ENCODE data around the gene ITGBL1.

The ITGBL1 gene

DNA sequence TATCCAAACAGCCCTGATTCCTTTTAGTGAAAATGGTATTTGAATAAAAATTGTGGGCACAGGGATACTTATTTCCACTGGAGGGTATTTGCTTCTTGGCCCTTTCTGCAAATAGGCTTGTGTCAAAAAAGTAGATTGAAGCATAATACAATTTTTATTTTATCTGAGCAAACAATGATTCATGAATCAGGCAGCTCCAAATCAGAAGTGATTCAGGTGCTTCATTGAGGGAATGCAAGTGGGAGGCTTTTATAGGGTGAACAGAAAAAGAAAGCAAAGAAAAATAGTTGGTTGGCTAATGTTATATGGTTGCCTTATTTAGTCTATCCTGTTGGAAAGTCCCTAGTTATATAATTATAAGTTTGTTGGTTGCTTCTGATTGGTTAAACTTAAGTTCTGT, 117.9 kb downstream of the ITGBL1 start:
- no peak for DNase-seq

DNA sequence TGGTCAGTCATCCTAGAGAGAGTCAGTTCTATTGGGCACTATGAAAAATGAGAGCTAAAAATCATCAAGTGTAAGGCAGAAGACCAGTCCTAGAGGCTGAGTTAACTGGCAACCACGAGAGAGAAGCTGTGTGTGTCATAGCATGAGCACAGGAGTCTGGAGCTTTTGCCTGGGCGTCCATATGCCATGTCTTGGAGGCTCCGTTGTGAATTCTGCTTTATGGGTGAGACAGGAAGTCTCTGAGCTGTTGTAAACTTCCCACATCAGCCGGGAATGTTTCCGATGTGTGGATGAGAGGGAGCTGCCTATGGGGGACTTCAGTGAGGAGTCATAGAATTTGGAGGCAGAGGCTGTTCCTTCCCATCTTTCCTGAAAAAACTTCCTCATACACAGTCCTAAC, 120.0 kb downstream of the ITGBL1 start:
- DNase-seq: no peak

DNA sequence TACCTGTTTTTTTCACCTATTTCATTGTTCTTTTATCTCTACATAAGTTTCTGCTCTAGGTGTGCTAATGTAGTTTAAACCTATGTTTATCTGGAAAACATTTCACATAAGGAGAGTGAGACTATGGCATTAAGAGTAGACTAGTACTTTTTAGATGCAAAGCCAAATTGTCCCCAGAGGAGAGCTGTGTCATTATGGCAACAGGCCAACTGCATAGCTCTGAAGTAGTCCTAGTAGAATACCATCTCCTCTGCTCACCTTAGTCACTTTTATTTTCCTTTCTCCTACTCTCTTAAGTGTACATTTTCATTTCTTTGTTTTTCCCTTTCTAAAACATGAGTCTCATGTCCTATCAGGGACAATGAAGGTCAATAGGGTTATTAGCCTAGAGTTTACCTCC, 123.1 kb downstream of the ITGBL1 start:
- DNase-seq: no peak

DNA sequence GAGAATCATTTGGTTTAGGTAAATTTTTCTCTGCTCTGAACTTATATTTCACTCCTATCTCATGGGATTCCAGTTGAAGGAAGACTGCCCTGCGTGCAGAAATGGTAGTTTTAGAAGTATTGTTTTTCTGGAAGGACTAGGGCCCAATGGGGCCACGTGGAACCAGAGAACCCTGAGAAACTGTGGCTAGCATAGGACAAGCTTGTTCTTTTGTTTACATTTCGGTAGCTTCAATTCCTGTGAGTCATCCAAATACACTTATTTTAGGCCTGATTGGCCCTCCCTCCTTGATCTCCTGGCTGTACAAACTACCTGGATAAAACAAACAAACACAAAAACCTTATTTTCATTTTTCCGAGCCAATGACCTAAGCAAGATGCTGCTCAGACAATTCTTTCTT, 124.0 kb downstream of the ITGBL1 start:
- DNase-seq: no peak

DNA sequence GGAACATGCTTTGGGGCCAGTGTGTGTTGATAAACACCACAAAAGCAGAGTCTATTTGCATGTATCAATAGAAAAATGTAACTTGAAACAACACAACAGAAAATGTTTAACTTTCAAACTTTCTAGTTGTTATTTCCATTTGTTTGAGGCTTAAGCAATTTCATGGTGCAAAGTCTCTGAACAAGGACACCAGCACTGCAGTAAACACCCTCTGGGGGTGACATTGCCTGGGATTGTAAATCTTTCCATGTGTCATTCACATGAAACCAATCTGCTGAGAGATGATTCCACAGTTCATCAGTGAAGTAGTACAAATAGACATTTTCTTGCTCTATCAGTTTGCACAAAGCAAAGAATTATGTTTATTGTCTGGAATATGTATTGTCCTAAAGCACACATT, 124.5 kb downstream of the ITGBL1 start:
- DNase-seq: no peak

DNA sequence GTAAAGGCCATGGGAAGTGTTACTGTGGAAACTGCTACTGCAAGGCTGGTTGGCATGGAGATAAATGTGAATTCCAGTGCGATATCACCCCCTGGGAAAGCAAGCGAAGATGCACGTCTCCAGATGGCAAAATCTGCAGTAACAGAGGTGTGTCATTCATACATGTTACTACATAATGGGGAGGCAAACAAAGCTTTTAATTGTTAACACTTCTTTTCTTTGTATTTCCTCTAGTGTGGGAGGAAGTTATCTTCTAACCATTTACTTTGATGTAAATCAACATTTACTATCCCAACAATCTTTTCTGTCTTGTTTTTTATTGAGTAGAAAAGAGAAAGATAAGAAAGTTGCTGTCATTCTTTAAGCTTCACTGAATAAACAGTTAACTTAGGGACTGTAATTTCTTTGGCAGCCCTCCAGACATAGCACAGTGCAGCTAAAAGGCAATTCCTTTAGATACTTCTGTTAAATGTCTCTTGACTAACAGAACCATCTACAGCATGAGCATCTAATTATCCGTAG, 126.9 kb downstream of the ITGBL1 start:
- no peak for DNase-seq

DNA sequence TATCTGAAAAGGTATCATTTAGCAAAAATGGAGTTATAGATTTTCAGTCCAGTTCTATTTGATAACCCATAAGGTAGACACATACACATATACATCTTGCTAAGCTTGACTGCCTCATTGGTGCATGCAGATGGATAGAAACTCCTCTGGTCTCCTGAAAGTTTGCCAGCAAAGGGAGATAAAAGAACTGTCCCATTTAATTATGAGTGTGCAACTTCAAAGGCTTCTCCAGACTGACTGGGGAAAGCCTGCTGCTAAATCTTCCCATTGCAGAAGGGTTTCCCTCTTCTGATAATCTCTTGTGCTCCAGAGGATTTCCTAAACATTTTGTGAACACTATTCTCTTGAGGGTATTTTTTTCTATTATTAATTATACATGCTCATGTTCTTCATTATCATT, 131.9 kb downstream of the ITGBL1 start:
- DNase-seq: no peak

DNA sequence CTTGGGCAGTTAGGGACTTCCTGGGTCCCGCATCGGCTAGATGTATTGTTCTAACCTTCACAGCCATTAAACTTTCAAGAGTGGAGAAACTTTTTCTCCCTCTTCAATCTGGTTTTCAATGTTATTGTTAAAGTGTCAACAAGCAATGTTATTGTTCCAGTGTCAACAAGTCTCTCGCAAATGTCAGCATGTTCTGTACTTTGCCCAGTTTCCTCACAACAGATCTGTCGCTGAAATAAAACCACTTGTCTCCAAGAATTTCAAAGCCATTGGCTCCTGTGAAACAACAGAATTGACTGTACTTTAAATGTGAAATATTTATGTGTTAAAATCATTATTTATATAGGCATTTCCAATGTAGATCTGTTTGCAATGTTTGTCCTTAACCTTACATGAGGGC, 138.0 kb downstream of the ITGBL1 start:
- no peak for DNase-seq

DNA sequence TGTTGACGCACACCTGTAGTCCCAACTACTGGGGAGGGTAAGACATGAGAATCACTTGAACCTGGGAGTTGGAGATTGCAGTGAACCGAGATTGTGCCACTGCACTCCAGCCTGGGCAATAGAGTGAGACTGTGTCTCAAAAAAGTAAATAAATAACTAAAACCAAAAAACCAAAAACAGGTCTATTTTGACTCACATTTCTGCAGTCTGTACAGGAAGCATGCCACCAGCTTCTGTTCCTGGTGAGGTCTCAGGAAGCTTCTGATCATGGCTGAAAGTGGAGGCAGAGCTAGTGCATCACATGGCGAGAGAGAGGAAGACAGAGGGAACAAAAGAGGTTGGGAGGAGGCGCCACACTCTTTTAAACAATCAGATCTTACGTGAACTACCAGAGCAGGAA, 142.5 kb downstream of the ITGBL1 start:
- DNase-seq: no peak

DNA sequence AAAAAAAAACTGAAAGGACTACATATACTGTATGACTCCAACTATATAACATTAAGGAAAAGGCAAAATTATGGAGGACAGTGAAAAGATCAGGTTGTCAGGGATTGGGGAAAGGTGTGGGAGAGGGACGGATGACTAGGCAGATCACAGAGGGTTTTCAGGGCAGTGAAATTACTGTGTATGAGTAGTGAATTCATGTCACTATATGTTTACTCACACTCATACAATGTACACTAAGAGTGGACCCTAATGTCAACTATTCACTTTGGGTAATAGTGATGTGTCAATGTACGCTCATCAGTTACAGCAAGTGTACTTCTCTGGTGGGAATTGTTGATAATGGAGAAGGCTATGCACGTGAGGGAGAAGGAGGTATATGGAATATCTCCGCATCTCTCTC, 144.3 kb downstream of the ITGBL1 start:
- no peak for DNase-seq

DNA sequence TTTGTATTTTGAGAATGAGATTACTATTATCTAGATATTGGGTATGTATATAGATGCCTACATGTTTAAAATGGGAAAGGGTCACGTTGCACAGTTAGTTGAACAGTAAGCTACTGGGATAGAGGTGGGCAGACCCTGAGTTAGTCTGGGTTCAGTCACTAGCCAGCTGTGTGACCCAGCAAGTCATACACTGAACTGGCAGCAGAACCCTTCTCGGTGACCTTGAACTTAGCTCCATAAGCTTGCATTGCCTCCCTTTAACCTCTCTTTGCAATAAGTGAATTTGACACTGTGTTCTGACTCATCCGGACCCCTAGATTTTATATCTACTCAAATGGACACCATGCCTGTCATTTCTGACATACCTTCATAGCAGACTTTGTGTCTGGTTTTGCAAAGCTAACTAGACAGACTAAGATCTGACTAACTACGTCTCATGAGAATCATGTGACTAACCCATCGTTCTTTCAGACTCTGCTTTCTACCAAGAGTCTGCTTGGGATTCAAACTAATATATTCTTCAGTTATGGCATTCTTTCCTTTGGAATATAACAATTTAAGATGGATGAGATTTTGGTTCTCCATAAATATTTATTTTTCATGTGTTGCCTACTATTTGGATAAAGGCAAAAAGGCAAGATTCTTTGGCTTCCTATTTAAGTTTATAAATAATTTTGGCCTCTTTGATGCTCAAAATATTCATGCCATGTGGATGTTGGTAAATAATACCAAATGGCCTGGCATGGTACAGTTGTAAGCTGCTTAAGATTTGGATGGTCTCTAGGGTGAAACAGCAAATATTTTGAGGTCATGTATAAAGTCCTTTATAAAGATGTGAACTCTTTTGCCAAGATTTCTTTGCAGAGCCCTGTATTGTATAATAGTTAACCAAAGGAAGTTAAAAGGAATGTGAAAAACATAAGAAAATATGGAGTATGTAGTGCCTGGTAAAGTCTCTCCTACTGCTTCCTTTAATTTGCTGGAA, 159.3 kb downstream of the ITGBL1 start:
- DNase-seq: no peak

DNA sequence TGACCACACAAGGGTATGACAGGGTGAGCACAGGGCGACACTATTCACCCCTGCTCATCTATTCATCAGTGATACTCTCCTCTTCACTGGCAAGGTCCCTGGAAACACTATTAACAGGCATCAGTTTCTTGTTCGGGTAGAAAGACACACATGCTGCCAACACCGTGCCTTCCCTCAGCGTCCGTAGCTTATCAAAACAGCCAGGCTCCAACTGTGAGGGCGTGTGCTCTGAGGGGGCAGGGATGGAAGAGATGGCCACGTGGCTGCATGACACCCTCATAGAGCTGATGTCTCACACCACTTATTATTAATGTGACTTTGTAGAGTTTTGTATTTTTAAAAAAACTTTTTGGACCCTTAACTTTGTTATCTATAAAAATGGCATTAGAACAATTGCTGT, 160.3 kb downstream of the ITGBL1 start:
- no peak for DNase-seq

DNA sequence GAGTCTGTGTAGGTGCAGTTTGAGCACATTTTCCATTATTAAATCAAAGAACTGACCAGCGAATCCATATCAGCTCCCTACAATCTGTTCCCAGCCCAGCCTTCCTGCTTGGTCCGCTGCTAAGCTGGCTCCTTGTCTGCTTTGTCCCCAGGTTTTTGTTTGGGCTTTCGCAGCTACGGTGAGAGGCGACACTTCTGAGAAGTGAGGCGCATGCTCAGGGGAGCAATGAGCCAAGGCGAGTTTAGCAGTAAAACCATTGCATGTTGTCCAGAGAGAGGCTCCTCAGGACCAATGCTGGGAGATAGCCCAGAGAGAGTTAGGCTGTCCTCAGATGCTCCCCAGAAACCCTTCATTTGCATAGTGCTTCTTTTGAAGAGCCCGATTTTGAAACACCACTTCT, 162.0 kb downstream of the ITGBL1 start:
- no peak for DNase-seq

DNA sequence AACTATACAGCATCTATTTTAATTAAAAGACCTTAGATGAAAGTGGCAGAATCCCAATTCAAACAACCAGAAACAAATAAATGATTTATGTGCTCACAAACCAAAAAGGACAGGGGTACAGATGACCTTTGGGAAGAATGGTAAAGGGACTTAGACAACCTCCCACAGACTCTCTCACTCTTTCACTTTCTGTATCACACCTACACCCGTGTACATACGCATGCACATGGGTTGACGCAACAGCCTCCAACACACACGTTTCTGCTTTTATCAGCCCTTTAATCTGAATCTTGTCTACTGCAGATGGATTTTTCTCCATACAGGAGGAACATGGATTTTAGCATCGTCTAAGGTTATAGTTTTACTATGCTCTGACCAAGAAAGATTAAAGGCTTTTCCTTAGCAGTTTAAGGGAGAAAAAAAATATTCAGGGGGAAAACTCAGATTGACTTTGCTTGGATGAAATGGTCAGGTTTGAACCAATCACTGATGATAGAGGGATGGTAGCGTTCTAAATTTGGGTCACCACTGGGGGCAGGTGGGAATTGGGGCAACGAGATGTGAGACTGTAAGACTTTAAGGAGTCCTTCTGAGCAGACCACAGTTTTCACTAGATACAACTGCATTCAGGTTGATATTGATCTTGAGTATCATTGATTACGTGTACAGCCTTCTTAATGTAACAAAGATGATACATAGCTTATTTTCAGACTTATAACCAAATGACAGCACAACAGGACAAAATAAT, 166.1 kb downstream of the ITGBL1 start:
- no peak for DNase-seq

DNA sequence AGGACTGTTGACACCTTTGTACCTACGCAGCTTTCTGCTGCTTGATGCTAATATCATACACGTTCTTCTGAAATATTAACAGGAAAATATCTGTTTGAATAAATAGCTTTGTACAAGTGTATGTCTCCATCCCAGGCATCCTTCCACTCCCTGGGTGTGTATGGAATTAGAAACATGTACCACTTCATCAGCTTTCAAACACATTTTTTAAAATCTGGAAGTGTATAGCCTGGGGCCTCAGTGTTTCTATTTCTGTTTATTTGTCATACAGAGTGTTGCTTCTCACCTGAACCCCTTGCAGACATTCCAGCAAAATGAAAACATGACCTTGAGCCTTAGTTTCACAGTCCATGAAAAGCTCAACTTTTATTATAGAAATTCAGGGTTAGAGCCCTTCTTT, 168.6 kb downstream of the ITGBL1 start:
- no peak for DNase-seq

DNA sequence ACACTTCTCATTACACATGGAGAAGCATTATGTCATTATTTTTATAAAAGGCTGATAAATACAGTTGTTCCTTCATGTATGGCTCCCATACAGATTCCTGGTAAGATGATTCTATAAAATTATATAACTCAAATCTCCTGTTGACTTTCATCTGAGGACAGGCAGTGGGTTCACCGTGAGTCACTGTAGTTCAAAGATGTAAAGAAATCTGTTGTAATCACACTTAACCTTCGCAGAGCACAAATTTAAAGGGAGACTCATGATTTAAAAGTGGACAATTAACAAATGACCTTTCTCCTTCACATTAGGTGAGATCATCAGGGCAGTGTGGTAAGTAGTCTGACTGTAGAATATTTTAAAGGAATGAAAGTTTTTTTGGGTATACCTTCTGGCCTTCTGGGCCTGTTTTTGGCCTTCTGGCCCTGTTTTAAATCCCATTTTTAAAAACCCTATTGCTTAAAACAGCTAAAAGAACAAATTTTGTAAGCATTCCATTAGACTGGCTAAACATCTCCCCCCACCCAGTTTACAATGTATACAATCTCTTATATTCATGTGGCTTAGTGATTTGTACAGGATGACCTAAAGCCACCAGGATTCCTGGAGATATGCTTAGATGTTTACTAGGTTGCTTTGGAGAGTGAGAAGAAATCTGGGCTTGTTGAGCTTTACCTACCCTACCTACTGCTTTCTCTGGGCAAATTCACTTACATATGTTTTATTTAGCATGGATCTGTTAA, 171.2 kb downstream of the ITGBL1 start:
- no peak for DNase-seq

DNA sequence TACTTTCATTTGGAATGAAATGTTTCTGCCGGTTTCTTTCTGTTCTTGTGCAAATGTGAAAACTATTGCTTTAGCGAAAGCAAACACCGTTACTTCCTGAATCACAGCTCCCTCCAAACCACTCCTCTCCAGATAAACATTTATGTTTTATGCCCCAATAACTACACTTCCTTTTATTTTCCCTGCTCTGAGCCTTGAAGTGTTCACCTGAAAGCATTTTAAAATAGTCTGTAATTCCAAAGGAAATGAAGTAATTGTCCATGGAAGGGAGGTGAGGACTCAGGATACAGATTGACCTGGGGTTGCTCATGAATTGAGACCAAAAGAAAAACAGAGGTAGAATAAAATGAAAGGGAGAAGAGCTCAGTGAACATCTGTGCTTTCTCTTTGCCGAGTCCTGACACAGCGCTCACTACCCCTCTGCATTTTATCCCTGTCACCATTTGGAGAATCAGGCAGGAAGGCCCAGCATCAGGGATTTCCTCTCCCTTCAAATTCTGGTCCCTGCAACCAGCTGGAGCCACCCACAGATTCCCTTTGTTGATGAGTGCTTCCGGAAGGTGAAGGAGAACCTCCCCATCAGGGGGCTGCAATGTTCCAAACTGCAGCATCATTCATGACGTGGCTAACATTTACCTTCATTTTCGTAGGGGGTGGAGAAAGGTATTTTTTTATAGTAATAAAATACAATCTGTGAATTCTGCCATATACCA, 171.9 kb downstream of the ITGBL1 start:
- DNase-seq: no peak

DNA sequence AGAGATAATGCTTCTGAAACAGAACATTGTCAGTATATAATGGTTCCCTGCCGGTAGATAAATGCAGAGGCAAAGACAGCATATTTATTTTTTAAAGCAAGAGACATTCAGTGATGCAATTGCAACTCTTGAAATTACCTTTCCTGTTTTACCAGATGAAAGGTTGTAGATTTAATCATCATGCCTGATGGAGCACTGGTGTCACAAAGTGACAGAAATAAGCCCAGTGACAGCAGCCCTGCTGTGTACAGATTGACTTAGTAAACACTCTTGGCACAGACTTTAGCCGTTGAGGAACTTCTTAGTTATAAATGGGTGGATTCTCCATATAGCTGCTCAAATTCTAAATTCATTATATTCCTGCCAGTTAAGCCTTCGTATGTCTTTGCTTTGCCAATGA, 172.5 kb downstream of the ITGBL1 start:
- no peak for DNase-seq

DNA sequence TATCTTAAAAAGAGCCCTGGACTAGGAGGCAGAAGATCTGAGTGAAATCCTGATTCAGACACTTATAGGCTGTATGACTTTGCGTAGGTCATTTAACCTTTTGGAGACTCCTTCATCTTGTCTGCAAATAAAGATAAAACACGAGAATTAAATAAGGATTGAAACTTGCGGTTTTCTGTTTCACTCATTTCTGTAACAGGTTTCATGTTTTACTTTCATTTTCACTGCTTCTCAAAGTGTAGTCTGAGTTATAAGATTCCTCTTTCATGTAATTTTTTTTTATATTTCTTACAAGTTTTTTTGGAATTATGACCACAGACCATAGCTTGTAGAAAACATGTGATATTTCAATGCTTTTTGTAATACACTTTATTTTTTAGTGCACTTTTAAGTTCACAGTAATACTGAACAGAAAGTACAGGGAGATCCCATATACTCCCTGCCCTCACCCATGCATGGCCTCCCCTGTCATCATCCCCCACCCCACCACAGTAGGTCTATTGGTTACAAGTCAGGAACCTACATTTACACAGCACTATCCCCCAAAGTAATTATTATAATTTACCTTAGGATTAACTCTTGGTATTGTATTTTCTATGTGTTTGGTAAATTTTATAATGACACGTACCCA, 174.6 kb downstream of the ITGBL1 start:
- DNase-seq: no peak

DNA sequence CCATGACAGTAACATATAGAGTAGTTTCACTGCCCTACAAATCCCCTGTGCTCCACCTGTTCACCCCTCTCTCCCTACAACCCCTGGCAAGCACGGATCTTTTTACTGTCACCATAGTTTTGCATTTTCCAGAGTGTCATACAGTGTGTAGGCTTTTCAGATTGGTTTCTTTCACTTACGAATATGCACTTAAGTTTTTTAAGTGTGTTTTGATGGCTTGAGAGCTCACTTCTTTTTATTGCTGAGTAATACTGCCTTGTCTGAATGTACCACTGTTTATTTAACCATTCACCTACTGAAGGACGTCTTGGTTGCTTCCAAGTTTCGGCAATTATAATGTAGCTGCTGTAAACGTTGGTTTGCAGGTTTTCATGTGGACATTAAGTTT, 175.1 kb downstream of the ITGBL1 start:
- DNase-seq: no peak

DNA sequence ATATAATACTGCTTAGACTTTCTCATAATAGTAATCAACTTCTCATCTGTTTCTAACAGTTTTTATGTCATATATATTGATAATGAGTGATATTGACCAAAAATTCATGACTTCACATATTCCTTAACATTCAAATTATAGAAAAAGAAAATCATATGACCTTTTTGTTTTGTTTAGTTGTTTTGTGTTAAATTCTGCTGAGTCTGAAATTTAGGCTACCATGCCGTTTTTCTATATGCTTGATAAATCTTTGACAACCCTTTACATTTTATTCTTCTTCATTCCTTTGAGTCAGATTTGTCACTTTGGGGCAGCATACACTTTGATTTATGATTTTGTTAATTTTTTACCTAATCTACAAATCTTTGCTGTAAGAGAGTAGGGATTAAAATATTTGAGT, 176.4 kb downstream of the ITGBL1 start:
- DNase-seq: no peak

DNA sequence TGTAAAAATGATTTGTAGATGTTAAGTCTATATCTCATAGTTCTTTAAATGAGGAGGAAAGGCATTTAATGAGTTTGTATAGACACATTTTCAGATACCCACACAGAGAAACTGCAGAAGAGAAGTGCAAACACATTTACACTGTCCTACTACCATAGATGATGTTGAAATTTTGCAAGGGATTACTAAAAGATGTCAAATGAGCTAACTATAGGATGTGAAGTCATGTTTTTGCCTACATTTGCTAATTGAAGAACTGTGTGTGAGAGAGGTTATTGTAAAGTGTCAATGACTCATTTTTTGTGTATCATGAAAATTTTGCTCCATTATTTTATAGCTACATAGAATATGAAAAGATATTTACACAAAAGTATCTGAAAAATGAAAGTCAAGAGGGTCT, 178.9 kb downstream of the ITGBL1 start:
- no peak for DNase-seq
